ENCODE measurements around the gene NTSR1.

- TF ChIP-seq POLR2A (IDR thresholded peaks at IDR 0.05) (no peak), CTCF (IDR thresholded peaks at IDR 0.05) (no peak)
Observed at GRCh38 chr20:62765432-62766070, 56.9 kb downstream of the NTSR1 start.
